MM.1S (cell line): ENCODE measurements around the gene GNG10.
A peak's percentile ranks its signal among the peaks of the same experiment; 100 is the strongest.

ENCODE experiments used
- DNase-seq: peaks from one replicate; pipeline ENCODE4 v3.0.0-alpha.2; 2015
- H2AFZ ChIP-seq: fragments of 300-600 bp; sonication (generic); 2 replicates; pipeline ENCODE4 v1.6.0; 2016; ENCODE audit warnings: antibody characterized with exemption, low read length
- H3F3A ChIP-seq: fragments of 300-600 bp; sonication (generic); 2 replicates; pipeline ENCODE4 v1.6.1; 2016; ENCODE audit warnings: mild to moderate bottlenecking, antibody characterized with exemption, low read length, moderate library complexity, mixed read lengths; ENCODE audit not compliant: insufficient read depth
- H3K27ac ChIP-seq: fragments of 300-600 bp; sonication (generic); 2 replicates; pipeline ENCODE4 v1.5.1; 2016; ENCODE audit warnings: mild to moderate bottlenecking, low read length
- H3K27me3 ChIP-seq: fragments of 300-600 bp; sonication (generic); replicated peaks from 2 replicates; pipeline ENCODE4 v1.6.0; 2016; ENCODE audit warnings: low read length; ENCODE audit not compliant: insufficient read depth
- H3K36me3 ChIP-seq: fragments of 300-600 bp; sonication (generic); replicated peaks from 2 replicates; pipeline ENCODE4 v1.6.1; 2016; ENCODE audit warnings: mild to moderate bottlenecking, low read length, mixed read lengths; ENCODE audit not compliant: insufficient read depth
- H3K4me1 ChIP-seq: fragments of 300-600 bp; sonication (generic); 2 replicates; pipeline ENCODE4 v1.6.1; 2016; ENCODE audit warnings: low read length, mixed read lengths
- H3K4me2 ChIP-seq: fragments of 300-600 bp; sonication (generic); 2 replicates; pipeline ENCODE4 v1.6.0; 2016; ENCODE audit warnings: low read depth, low read length
- H3K4me3 ChIP-seq: fragments of 300-600 bp; sonication (generic); 2 replicates; pipeline ENCODE4 v1.5.1; 2016; ENCODE audit warnings: low read length, mixed read lengths
- H3K79me2 ChIP-seq: fragments of 300-600 bp; sonication (generic); 2 replicates; pipeline ENCODE4 v1.6.1; 2016; ENCODE audit warnings: mixed run types, low read length, mixed read lengths
- H3K9ac ChIP-seq: fragments of 300-600 bp; sonication (generic); 2 replicates; pipeline ENCODE4 v1.6.1; 2016; ENCODE audit warnings: low read length, mixed read lengths
- H3K9me2 ChIP-seq: fragments of 300-600 bp; sonication (generic); replicated peaks from 2 replicates; pipeline ENCODE4 v1.6.1; 2016; ENCODE audit warnings: mild to moderate bottlenecking, low read length, mixed read lengths; ENCODE audit not compliant: insufficient read depth
- H3K9me3 ChIP-seq: fragments of 300-600 bp; sonication (generic); replicated peaks from 2 replicates; pipeline ENCODE4 v1.6.1; 2016; ENCODE audit warnings: mild to moderate bottlenecking, low read length, mixed read lengths; ENCODE audit not compliant: insufficient read depth
- H4K20me1 ChIP-seq: fragments of 300-600 bp; sonication (generic); 2 replicates; pipeline ENCODE4 v1.6.1; 2016; ENCODE audit warnings: mild to moderate bottlenecking, low read length, moderate library complexity, mixed read lengths; ENCODE audit not compliant: insufficient read depth
- CTCF ChIP-seq: fragments of 300-600 bp; sonication (generic); IDR thresholded peaks from 2 replicates; pipeline ENCODE4 v1.5.1; 2016; ENCODE audit warnings: antibody characterized with exemption, low read length, mixed read lengths
- EZH2 ChIP-seq: fragments of 300-600 bp; sonication (generic); optimal IDR thresholded peaks from 2 replicates; pipeline ENCODE3; 2017; ENCODE audit warnings: low read depth, mild to moderate bottlenecking, antibody characterized with exemption, low read length, mixed read lengths
- EZH2phosphoT487 ChIP-seq: fragments of 300-600 bp; sonication (generic); IDR thresholded peaks from 2 replicates; pipeline ENCODE4 v1.6.1; 2018; ENCODE audit warnings: antibody characterized with exemption, low read length

The GNG10 gene

DNA sequence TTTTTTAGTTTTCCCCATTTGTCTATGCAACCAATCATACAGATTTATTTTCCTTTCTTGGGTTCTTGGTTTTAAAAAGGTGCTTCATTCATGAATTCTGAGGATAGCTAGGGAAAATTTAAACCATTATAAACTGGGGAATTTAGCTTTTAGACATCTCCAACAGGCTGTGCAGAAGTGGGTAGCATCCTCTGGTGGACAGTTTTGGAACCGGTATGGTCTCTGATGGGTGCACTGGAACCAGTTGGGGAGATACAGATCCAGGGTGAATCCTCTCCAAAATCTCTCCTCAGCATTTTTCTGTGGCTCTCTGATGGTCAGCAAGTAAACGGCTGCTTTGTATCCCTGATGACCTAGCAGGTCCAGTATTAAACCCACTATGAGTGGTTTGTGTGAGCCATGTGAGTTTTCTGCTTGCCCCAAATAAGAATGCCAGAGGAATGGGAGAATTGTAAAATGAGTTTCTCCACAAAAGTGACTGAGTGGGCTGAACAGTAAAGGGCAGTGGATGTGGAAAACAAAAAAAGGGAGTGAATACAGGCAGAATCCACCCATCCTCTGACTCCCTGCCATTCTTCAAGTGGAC lies 39.4 kb upstream of the GNG10 start:
- Histone ChIP-seq H3K27me3 (no peaks in the 10 kb centered on the region), H3K9me3 (no peaks in the 10 kb centered on the region), H3F3A (no peaks in the 10 kb centered on the region), H3K36me3 (no peaks in the 10 kb centered on the region), H3K9ac (no peak overlapping the region), H4K20me1 (no peaks in the 10 kb centered on the region), H3K4me2 (no peak overlapping the region), H3K79me2 (no peaks in the 10 kb centered on the region), H3K4me3 (no peak overlapping the region), H3K4me1 (no peaks in the 10 kb centered on the region), H3K27ac (no peak overlapping the region), H2AFZ (no peak overlapping the region), H3K9me2 (no peaks in the 10 kb centered on the region)
- DNase-seq, result peak; percentile 49
- TF ChIP-seq CTCF (peak; percentile 78), EZH2phosphoT487 (no peak)

GRCh38 chr9:111622626-111623025 lies 38.8 kb upstream of the GNG10 start:
- Histone ChIP-seq H4K20me1 (no peaks in the 10 kb centered on the region), H3K4me3 (no peak overlapping the region), H3K9me2 (no peaks in the 10 kb centered on the region), H2AFZ (no peak overlapping the region), H3K36me3 (no peaks in the 10 kb centered on the region), H3K27me3 (no peaks in the 10 kb centered on the region), H3K27ac (no peak overlapping the region), H3K79me2 (no peaks in the 10 kb centered on the region), H3K9ac (no peak overlapping the region), H3K4me2 (no peak overlapping the region), H3K4me1 (no peaks in the 10 kb centered on the region), H3F3A (no peaks in the 10 kb centered on the region), H3K9me3 (no peaks in the 10 kb centered on the region)
- TF ChIP-seq EZH2phosphoT487 (no peak), EZH2 (no peak), CTCF (no peak)
- no peak for DNase-seq

DNA sequence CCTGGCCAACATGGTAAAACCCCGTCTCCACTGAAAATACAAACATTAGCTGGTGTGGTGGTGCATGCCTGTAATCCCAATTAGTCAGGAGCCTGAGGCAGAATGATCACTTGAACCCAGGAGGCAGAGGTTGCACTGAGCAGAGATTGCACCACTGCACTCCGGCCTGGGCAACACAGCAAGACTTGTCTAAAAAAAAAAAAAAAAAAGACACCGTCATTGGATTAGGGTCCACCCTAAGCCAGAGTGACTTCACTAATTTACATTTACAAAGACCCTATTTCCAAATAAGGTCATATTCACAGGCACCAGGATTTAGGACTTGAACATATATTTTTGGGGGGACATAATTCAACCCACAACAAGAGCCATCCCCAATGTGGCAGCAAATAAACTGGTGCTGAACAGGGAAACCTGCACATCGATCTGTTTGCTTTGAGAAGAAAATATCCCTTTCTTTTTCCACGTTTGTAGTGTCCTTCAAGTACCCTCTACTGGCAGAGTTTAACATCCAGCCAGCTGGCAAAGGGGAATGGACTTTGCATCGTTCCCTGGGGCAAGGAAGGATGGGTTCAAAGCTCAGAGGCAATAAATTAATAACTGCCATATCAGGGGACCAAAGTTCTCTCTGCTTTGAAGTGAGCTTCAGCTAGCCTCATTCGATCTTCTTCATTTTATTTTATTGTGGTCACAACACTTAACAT lies 34.0 kb upstream of the GNG10 start:
- Histone ChIP-seq H3K9me3 (no peaks in the 10 kb centered on the region), H3K4me1 (peaks cover 2% of the 10 kb centered on the region; the same call in 1 of the 2 replicates), H3F3A (0 out of 2 replicates have a peak, but pooled peaks cover 5% of the 10 kb centered on the region), H3K36me3 (no peaks in the 10 kb centered on the region), H3K4me3 (no peak overlapping the region), H3K4me2 (no peak overlapping the region), H3K27me3 (no peaks in the 10 kb centered on the region), H3K9me2 (no peaks in the 10 kb centered on the region), H2AFZ (no peak overlapping the region), H4K20me1 (no peaks in the 10 kb centered on the region), H3K79me2 (peaks cover 11% of the 10 kb centered on the region), H3K9ac (no peak overlapping the region), H3K27ac (no peak overlapping the region)
- TF ChIP-seq CTCF (no peak), EZH2phosphoT487 (no peak), EZH2 (no peak)
- DNase-seq, result no peak
